GM19463 (cell line): ENCODE measurements around the gene CTAGE8.
A peak's percentile ranks its signal among the peaks of the same experiment; 100 is the strongest.
"Not testable (repeated sequence)": the region's sequence is repeated elsewhere in the genome, so short reads cannot be mapped to it uniquely, and the experiment has no call there.

ENCODE experiments used
- ATAC-seq: cut with Tn5 transposase; IDR thresholded peaks from one replicate; pipeline ENCODE4 v1.9.1; 2021; ENCODE audit warnings: mild to moderate bottlenecking, moderate library complexity; ENCODE audit not compliant: unreplicated experiment

CTAGE8 gene

GRCh38 chr7:144256112-144256511, 13.0 kb downstream of the CTAGE8 start:
- ATAC-seq: no peak

DNA sequence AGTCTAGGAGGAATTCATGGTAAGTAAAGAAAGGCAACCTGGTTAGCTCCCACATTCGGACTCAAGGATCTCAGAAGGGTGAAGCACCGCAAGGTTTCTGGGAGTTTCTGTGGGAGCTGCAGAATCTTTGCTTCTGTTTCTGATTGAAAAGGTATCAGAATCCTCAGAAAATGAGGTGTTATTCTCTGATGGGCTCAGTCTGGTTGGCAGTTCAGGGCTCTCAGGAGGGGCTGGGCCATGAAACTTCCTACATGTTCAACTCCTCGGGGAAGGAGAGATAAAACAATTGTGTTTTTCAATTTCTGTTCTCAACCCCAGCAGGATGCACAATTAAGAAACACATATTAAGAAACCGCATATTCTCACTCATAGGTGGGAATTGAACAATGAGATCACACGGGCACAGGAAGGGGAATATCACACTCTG, 13.6 kb downstream of the CTAGE8 start:
- no peak for ATAC-seq

GRCh38 chr7:144252307-144252706, 16.8 kb downstream of the CTAGE8 start:
- not testable (repeated sequence) for ATAC-seq

- ATAC-seq: not testable (repeated sequence)
Measured at GRCh38 chr7:144247674-144248330, 21.3 kb downstream of the CTAGE8 start.

GRCh38 chr7:144246967-144247366, 22.1 kb downstream of the CTAGE8 start:
- not testable (repeated sequence) for ATAC-seq

- ATAC-seq: not testable (repeated sequence)
Measured at GRCh38 chr7:144245372-144245771, 23.7 kb downstream of the CTAGE8 start.

DNA sequence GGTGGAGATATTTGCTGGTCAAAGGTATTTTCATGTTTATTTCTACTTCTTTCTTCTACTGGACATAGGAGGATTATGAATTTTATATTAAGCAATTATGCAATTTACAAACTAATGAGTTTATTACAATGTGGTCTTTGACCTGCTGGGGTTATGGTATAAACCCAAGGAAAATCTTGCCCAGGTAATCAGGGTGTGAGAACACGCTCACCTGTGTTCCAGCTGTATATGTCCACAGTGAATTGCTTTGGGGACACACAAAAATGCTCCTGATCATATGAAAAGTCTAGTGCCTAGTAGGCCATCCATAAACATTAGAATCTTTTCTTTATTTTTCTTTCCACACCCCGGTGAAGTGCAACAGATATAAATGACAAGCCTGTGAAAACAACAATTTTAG, 29.7 kb downstream of the CTAGE8 start, which contains the start of gene OR2A42:
Gene OR2A42 (minus strand): TSS at position 241 of the 400 bp plus-strand sequence. CDS start 6,762 bp downstream, outside the sequence.
- not testable (repeated sequence) for ATAC-seq

GRCh38 chr7:144238530-144239082, 30.5 kb downstream of the CTAGE8 start:
- ATAC-seq: not testable (repeated sequence)

GRCh38 chr7:144233039-144233438, 36.0 kb downstream of the CTAGE8 start:
- not testable (repeated sequence) for ATAC-seq

- ATAC-seq: not testable (repeated sequence)
Measured at GRCh38 chr7:144231027-144231426, 38.1 kb downstream of the CTAGE8 start.

DNA sequence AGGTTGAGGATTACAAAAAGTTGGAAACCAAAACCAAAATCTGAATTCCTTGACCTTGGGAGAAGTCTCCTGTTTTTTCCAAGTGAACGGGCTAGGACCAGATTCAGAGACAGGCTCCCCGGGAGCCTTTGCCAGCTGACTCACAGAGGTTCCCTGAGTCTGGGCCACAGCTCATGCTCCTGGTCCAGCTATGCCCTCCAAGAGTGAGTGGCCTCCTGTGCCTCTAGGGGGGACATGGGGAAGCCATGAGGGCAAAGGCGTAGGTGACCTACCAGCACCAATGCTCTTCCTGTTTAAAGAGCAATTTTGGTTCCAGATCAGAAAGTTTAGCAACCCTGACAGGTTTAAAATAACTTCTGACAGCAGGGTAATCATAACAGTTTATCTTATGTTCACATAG, 40.3 kb downstream of the CTAGE8 start:
- ATAC-seq: not testable (repeated sequence)

- not testable (repeated sequence) for ATAC-seq
Measured at GRCh38 chr7:144226866-144227265, 42.2 kb downstream of the CTAGE8 start.

DNA sequence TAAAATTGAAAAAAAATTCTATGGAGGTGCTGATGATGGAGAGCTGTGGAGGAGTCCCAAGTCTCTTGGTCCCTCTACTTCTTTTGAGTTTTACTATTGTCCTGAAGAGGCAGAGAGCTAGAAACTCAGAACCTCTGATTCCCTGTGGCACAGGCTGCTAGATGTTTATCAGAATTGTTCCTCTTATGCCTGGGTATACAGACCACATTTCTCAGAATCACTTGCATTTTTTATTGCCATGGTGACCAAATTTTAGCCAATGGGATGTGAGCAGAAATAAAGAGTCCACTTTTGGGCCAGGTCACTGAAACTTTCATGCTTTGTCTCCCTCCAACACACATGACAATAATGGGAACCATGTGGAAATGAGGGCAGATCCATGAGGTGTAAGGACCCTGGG, 45.4 kb downstream of the CTAGE8 start:
- ATAC-seq: not testable (repeated sequence)

DNA sequence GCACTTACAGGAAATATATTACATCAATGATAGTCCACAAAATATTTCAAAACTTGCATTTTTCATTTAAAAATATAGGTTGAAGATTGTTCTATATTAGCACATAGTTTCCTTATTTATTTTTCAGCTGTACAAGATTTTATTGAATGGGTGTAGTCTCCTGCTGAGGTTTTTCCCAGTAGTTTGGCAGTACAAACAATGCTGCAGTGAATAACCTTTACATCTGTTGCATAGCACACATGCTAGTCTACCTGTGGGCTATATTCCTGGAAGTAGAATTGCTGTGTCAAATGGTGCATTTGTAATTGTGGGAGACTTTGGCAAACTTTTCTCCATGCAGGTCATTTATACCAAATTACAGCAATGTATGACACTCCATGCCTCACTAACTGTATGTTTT, 48.6 kb downstream of the CTAGE8 start:
- ATAC-seq: not testable (repeated sequence)

DNA sequence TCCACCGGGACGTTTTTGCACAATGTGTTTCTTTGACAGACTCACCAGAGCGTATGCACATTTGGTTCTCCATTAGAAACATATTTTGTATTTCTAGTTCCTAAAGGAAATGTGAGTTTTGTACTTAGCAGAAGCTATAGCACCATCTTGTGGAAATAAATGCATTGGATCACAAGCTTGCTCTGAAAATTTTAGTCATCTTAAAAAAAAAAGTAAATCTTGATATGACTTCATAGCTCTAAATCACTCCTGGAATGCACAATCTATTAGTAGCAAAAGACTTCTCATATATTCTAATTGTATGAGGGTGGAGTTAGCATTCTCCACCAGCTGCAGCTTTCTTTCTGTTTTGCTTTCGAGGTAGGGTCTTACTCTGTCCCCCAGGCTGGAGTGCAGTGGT, 49.9 kb downstream of the CTAGE8 start:
- peak; percentile 46 for ATAC-seq

DNA sequence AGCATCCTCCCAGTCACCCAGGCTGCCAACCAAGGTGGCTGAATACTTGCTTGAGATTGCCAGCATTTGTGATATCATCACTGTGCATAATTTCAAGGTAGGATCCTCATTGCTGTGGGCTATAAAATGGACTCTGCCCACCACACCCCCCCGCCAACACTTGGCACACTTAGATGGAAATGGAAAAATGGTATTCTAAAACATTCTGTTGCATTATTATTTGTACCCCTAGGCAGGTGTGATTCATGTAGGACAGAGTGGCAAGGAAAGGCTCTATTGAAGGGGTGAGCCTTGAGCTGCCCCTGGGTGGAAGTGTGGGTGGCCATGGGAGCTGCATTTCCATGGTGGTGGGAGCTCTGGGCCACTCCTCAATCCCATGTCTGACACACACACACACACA, 50.5 kb downstream of the CTAGE8 start:
- ATAC-seq: not testable (repeated sequence)

- not testable (repeated sequence) for ATAC-seq
Measured at GRCh38 chr7:144217200-144217599, 51.9 kb downstream of the CTAGE8 start.
